Left colon (tissue), 2 donors: ENCODE results near the gene GRM8. TPM values are rescaled to one million over a fixed set of nuclear protein-coding genes. Genes with fewer than 3 reads are reported as not detected.

Experiments used
- ATAC-seq: fragments of 200-7000 bp; cut with Tn5 transposase; one replicate; pipeline ENCODE4 v1.9.1; 2020; ENCODE audit warnings: mild to moderate bottlenecking, moderate library complexity
- DNase-seq, 2 donors: peaks; one replicate each; pipeline ENCODE4 v3.0.0-alpha.2; 2020
- intact Hi-C, 2 donors: fragments of 100-400 bp; cut with DNase I in 1 of 2; cut with micrococcal nuclease in 1 of 2; formaldehyde crosslinking; loops; one replicate each; pipeline versions ENCODE4 v1.11.2 to v1.14.0; 2022; cut with DNase I, micrococcal nuclease
- total RNA-seq, 2 donors: library from RNA; stranded (reverse); fragmentation: NEBNext Ultra II Directional; extraction: Animal tissue kit (Norgen Biotek cat#: 25700); gene quantifications; one replicate each; pipeline ENCODE4 v1.2.1, GENCODE V29; 2021
- donor health status: DM: no; HTN: no; CAD: no.
- donor health status: DM: yes; HTN: yes; CAD: no.

Gene GRM8
- total RNA-seq, 2 donors from 2014 or later, result 3.3 to 5.1 TPM

- intact Hi-C loops, result no loop called here
- no peak for DNase-seq
- no peak for ATAC-seq
Observed at GRCh38 chr7:126533715-126534114, 719.0 kb downstream of the GRM8 start.

GRCh38 chr7:126529833-126530232 lies 722.9 kb downstream of the GRM8 start:
- intact Hi-C loops, result no loop called here
- no peak for ATAC-seq

GRCh38 chr7:126529254-126529653 lies 723.5 kb downstream of the GRM8 start:
- DNase-seq (no peak), ATAC-seq (no peak)
- intact Hi-C loops, result no loop called here

More at GRCh38 chr7:126529833-126530232, 722.9 kb downstream of the GRM8 start:
- no peak for DNase-seq

GRCh38 chr7:126525906-126526305 lies 726.8 kb downstream of the GRM8 start:
- DNase-seq (no peak), ATAC-seq (no peak)
- intact Hi-C loops, result no loop called here

GRCh38 chr7:126524967-126525366 lies 727.8 kb downstream of the GRM8 start:
- DNase-seq (no peak), ATAC-seq (no peak)
- intact Hi-C loops, result no loop called here

- ATAC-seq (no peak), DNase-seq (no peak)
- intact Hi-C loops, result no loop called here
Observed at GRCh38 chr7:126511046-126511445, 741.7 kb downstream of the GRM8 start.

- ATAC-seq, result no peak
- no peak for DNase-seq
- intact Hi-C loops, result no loop called here
Observed at GRCh38 chr7:126501617-126502016, 751.1 kb downstream of the GRM8 start.

GRCh38 chr7:126499481-126499880 lies 753.3 kb downstream of the GRM8 start:
- ATAC-seq (no peak), DNase-seq (no peak)
- intact Hi-C loops, result no loop called here

GRCh38 chr7:126495733-126496132 lies 757.0 kb downstream of the GRM8 start:
- ATAC-seq (no peak), DNase-seq (no peak)
- intact Hi-C loops, result no loop called here

GRCh38 chr7:126495001-126495400 lies 757.7 kb downstream of the GRM8 start:
- no peak for DNase-seq
- intact Hi-C loops, result no loop called here
- no peak for ATAC-seq

GRCh38 chr7:126493801-126494200 lies 758.9 kb downstream of the GRM8 start:
- ATAC-seq (no peak), DNase-seq (no peak)
- intact Hi-C loops, result no loop called here

GRCh38 chr7:126489874-126490273 lies 762.9 kb downstream of the GRM8 start:
- intact Hi-C loops, result no loop called here
- ATAC-seq, result no peak
- DNase-seq, result no peak

- no peak for ATAC-seq
- DNase-seq, result no peak
- intact Hi-C loops, result no loop called here
Observed at GRCh38 chr7:126487728-126488442, 764.9 kb downstream of the GRM8 start.

GRCh38 chr7:126486806-126487205 lies 765.9 kb downstream of the GRM8 start:
- ATAC-seq, result no peak
- intact Hi-C loops, result no loop called here
- no peak for DNase-seq

GRCh38 chr7:126485791-126486190 lies 767.0 kb downstream of the GRM8 start:
- intact Hi-C loops, result no loop called here
- ATAC-seq, result no peak
- no peak for DNase-seq

- intact Hi-C loops, result no loop called here
- no peak for ATAC-seq
- DNase-seq, result no peak
Observed at GRCh38 chr7:126483972-126484371, 768.8 kb downstream of the GRM8 start.

GRCh38 chr7:126472825-126473224 lies 779.9 kb downstream of the GRM8 start:
- DNase-seq, result no peak
- intact Hi-C loops, result no loop called here
- no peak for ATAC-seq

- intact Hi-C loops, result no loop called here
- ATAC-seq (no peak), DNase-seq (no peak)
Observed at GRCh38 chr7:126462405-126462804, 790.3 kb downstream of the GRM8 start.

- ATAC-seq (no peak), DNase-seq (no peak)
- intact Hi-C loops, result no loop called here
Observed at GRCh38 chr7:126460664-126461063, 792.1 kb downstream of the GRM8 start.

GRCh38 chr7:126453104-126453503 lies 799.6 kb downstream of the GRM8 start:
- ATAC-seq (no peak), DNase-seq (no peak)
- intact Hi-C loops, result no loop called here

GRCh38 chr7:126450269-126450671 lies 802.5 kb downstream of the GRM8 start:
- intact Hi-C loops, result no loop called here
- no peak for DNase-seq
- peak; percentile 61 for ATAC-seq
